Endothelial cell (in vitro differentiated cells): ENCODE measurements around the gene ZNF500. TPM values are rescaled to one million over a fixed set of nuclear protein-coding genes. Genes with fewer than 3 reads are reported as not detected.

Experiments used
- DNase-seq: peaks from one replicate; pipeline ENCODE4 v3.0.0; 2021; ENCODE audit warnings: low spot score
- H3K27ac Mint-ChIP-seq: one replicate; pipeline ENCODE4 v1.8.0; 2021; ENCODE audit warnings: mixed read lengths, inconsistent platforms; ENCODE audit not compliant: unreplicated experiment
- H3K27me3 Mint-ChIP-seq: one replicate; pipeline ENCODE4 v1.8.0; 2021; ENCODE audit warnings: mild to moderate bottlenecking, moderate library complexity, mixed read lengths, inconsistent platforms; ENCODE audit not compliant: unreplicated experiment
- H3K36me3 Mint-ChIP-seq: one replicate; pipeline ENCODE4 v1.8.0; 2021; ENCODE audit warnings: mild to moderate bottlenecking, low read depth, mixed read lengths, inconsistent platforms; ENCODE audit not compliant: unreplicated experiment
- H3K4me1 Mint-ChIP-seq: one replicate; pipeline ENCODE4 v1.8.0; 2021; ENCODE audit warnings: mild to moderate bottlenecking, mixed read lengths, inconsistent platforms; ENCODE audit not compliant: unreplicated experiment
- H3K4me3 Mint-ChIP-seq: one replicate; pipeline ENCODE4 v1.8.0; 2021; ENCODE audit warnings: mild to moderate bottlenecking, mixed read lengths, inconsistent platforms; ENCODE audit not compliant: unreplicated experiment
- H3K9me3 Mint-ChIP-seq: one replicate; pipeline ENCODE4 v1.8.0; 2021; ENCODE audit warnings: mixed read lengths, inconsistent platforms; ENCODE audit not compliant: unreplicated experiment
- CTCF ChIP-seq: fragments of 200-600 bp; sonication (generic); IDR thresholded peaks from one replicate; pipeline ENCODE4 v1.5.0; 2021; ENCODE audit warnings: antibody characterized with exemption; ENCODE audit not compliant: unreplicated experiment
- total RNA-seq: library from RNA; stranded (reverse); fragmentation: NEBNext Ultra II Directional; extraction: Animal tissue kit (Norgen Biotek cat#: 25700); gene quantifications from one replicate; pipeline ENCODE4 v1.2.1, GENCODE V29; 2021; ENCODE audit not compliant: unreplicated experiment

Gene ZNF500
- total RNA-seq, 1 donor from 2014 or later, result 32.8 TPM

DNA sequence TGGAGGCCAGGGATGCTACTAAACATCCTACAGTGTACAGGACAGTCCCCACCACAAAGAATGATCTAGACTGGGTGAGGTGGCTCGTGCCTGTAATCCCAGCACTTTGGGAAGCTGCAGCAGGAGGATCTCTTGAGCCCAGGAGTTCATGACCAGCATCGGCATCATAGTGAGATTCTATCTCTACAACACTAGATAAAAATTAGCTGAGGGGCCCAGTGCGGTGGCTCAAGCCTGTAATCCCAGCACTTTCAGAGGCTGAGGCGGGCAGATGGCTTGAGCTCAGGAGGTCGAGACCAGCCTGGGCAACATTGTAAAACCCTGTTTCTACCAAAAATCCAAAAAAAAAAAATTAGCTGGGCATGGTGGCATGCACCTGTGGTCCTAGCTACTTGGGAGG lies 5.4 kb upstream of the ZNF500 start:
- peaks cover 1% of the 10 kb centered on the region for H3K27me3 Mint-ChIP-seq
- no peak overlapping the region for H3K4me3 Mint-ChIP-seq
- TF ChIP-seq CTCF, result no peak
- peaks cover 7% of the 10 kb centered on the region for H3K4me1 Mint-ChIP-seq
- no peak for DNase-seq
- peaks cover 4% of the 10 kb centered on the region for H3K36me3 Mint-ChIP-seq
- no peaks in the 10 kb centered on the region for H3K9me3 Mint-ChIP-seq
- H3K27ac Mint-ChIP-seq, result no peak overlapping the region

- H3K27ac Mint-ChIP-seq, result no peak overlapping the region
- H3K4me3 Mint-ChIP-seq, result no peak overlapping the region
- H3K4me1 Mint-ChIP-seq, result peaks cover 7% of the 10 kb centered on the region
- H3K27me3 Mint-ChIP-seq, result peaks cover 1% of the 10 kb centered on the region
- no peaks in the 10 kb centered on the region for H3K9me3 Mint-ChIP-seq
- DNase-seq, result no peak
- no peak for TF ChIP-seq CTCF
- peaks cover 4% of the 10 kb centered on the region for H3K36me3 Mint-ChIP-seq
Measured at GRCh38 chr16:4771646-4772045, 4.7 kb upstream of the ZNF500 start.

GRCh38 chr16:4769306-4769638 lies 2.3 kb upstream of the ZNF500 start:
- no peak for TF ChIP-seq CTCF
- H3K9me3 Mint-ChIP-seq, result no peaks in the 10 kb centered on the region
- peaks cover 7% of the 10 kb centered on the region for H3K27me3 Mint-ChIP-seq
- peaks cover 4% of the 10 kb centered on the region for H3K36me3 Mint-ChIP-seq
- peaks cover 15% of the 10 kb centered on the region for H3K4me1 Mint-ChIP-seq
- peak overlapping the region; percentile 88 for H3K4me3 Mint-ChIP-seq
- no peak for DNase-seq
- no peak overlapping the region for H3K27ac Mint-ChIP-seq

DNA sequence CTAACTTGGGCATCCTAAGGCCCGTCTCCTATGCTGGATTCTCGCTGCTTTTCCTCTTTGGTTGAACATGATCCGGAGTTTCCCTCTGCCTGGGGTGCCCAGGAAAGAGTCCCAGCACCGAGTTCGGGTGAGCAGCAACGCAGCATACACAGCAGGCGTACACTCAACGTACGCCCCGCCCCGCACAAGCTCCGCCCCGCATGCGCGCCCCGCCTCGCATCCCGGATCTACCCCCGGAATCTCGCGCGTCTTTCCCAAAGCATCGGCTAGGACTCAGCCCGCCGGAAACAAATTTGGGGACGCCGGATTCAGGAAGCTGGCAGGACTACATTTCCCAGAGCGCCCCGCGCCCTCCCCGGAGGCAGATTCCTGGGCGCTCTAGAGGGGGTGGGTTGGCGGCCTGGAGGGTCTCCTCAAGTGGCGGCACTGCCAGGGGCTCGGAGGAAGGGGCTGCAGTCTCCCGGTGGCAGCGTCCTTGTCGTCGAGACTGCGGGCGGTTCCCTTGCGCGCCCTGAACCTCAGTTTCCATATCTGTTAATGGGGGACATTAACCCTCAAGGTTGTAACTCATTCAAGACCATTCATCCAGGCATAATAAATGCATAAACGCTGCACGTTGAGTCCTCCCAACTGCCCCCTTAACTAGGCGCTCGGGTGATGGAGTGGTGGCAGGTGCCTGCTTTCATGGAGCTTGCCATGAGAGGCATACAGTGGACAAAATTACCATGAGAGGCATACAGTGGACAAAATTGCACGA lies 1.8 kb upstream of the ZNF500 start:
- Mint-ChIP-seq H3K36me3 (peaks cover 7% of the 10 kb centered on the region), H3K4me1 (peaks cover 15% of the 10 kb centered on the region), H3K9me3 (no peaks in the 10 kb centered on the region), H3K4me3 (peak overlapping the region; percentile 88), H3K27me3 (peaks cover 6% of the 10 kb centered on the region), H3K27ac (peak overlapping the region; percentile 94)
- no peak for TF ChIP-seq CTCF
- peak; percentile 100 for DNase-seq

- peaks cover 13% of the 10 kb centered on the region for H3K36me3 Mint-ChIP-seq
- peaks cover 6% of the 10 kb centered on the region for H3K27me3 Mint-ChIP-seq
- peak overlapping the region; percentile 94 for H3K27ac Mint-ChIP-seq
- no peak for TF ChIP-seq CTCF
- no peaks in the 10 kb centered on the region for H3K9me3 Mint-ChIP-seq
- H3K4me3 Mint-ChIP-seq, result peak overlapping the region; percentile 88
- no peak for DNase-seq
- peaks cover 15% of the 10 kb centered on the region for H3K4me1 Mint-ChIP-seq
Measured at GRCh38 chr16:4767872-4768548, 1.0 kb upstream of the ZNF500 start.
